GM18870 (cell line): Measurements from ENCODE around the gene SUPT4H1.

Source experiments
- ATAC-seq: cut with Tn5 transposase; IDR thresholded peaks from one replicate; pipeline ENCODE4 v1.9.1; 2021; ENCODE audit warnings: moderate library complexity; ENCODE audit not compliant: unreplicated experiment

The SUPT4H1 gene

GRCh38 chr17:58365185-58365979 lies 13.4 kb upstream of the SUPT4H1 start:
- no peak for ATAC-seq

GRCh38 chr17:58364270-58364942 lies 12.4 kb upstream of the SUPT4H1 start:
- ATAC-seq, result no peak

GRCh38 chr17:58363457-58364185 lies 11.6 kb upstream of the SUPT4H1 start:
- no peak for ATAC-seq

- no peak for ATAC-seq
These were observed 10.5 kb upstream of the SUPT4H1 start for GRCh38 chr17:58362368-58363014.

GRCh38 chr17:58360296-58361063 lies 8.5 kb upstream of the SUPT4H1 start:
- ATAC-seq, result no peak

GRCh38 chr17:58358408-58359172 lies 6.6 kb upstream of the SUPT4H1 start:
- ATAC-seq, result no peak

GRCh38 chr17:58357312-58358297 lies 5.6 kb upstream of the SUPT4H1 start:
- no peak for ATAC-seq

- ATAC-seq, result no peak
These were observed 4.2 kb upstream of the SUPT4H1 start for GRCh38 chr17:58356231-58356630.

GRCh38 chr17:58354541-58355216 lies 2.7 kb upstream of the SUPT4H1 start:
- no peak for ATAC-seq

- ATAC-seq, result no peak
These were observed 1.4 kb upstream of the SUPT4H1 start for GRCh38 chr17:58353389-58353825.

- peak; percentile 27 for ATAC-seq
These were observed 791 bp upstream of the SUPT4H1 start for GRCh38 chr17:58352596-58353388.

- ATAC-seq, result no peak
These were observed 819 bp downstream of the SUPT4H1 start for GRCh38 chr17:58351182-58351581.

- ATAC-seq, result no peak
These were observed 4.0 kb downstream of the SUPT4H1 start for GRCh38 chr17:58348038-58348437.

- no peak for ATAC-seq
These were observed 6.5 kb downstream of the SUPT4H1 start for GRCh38 chr17:58345500-58345899.

- ATAC-seq, result peak; percentile 36
These were observed 7.2 kb downstream of the SUPT4H1 start for GRCh38 chr17:58344791-58345157.

GRCh38 chr17:58344047-58344790 lies 7.8 kb downstream of the SUPT4H1 start:
- ATAC-seq, result peak; percentile 79
